HG02642 (cell line): ENCODE results near the gene TCF4.

ENCODE experiments used
- ATAC-seq: cut with Tn5 transposase; IDR thresholded peaks from one replicate; pipeline ENCODE4 v1.9.1; 2021; ENCODE audit warnings: mild to moderate bottlenecking; ENCODE audit not compliant: unreplicated experiment, poor library complexity

Gene TCF4

GRCh38 chr18:55449412-55450140 lies 138.4 kb downstream of the TCF4 start:
- no peak for ATAC-seq

DNA sequence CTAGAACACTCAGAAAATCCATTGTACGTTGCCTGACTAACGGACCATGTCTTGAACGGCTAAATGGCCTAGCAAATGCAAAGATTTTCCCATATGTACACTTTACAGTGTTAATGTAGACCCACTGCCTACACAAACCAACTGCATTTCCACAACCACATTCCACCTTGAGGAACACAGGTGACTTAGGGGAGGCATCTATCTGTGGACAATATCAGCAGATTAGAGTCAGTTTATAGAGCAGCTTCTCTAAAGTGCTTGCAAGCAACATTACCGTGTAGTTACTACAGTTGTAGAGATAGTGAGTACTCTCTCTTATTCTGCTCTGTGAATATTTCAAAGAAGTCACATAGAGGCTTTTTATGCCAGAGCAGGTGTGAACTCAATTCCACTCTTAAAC lies 139.6 kb downstream of the TCF4 start:
- ATAC-seq, result no peak

DNA sequence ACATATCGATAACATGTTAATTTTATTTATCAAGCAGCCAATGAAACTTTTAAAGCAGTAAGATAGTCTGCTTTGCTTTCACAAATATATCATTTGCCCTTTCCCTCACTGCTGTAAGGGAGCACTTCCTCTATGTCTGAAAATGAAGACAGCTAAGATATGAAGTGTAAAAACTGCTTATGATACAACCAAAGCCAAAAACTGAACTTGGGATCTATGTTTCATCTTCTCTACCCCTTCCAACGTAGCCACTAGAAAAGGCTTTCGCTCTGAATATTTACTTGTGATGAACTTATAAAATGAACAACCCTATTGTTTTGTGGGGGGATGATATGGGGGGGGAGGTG lies 140.3 kb downstream of the TCF4 start:
- no peak for ATAC-seq

- ATAC-seq, result no peak
These were observed 140.9 kb downstream of the TCF4 start for GRCh38 chr18:55446996-55447671.

DNA sequence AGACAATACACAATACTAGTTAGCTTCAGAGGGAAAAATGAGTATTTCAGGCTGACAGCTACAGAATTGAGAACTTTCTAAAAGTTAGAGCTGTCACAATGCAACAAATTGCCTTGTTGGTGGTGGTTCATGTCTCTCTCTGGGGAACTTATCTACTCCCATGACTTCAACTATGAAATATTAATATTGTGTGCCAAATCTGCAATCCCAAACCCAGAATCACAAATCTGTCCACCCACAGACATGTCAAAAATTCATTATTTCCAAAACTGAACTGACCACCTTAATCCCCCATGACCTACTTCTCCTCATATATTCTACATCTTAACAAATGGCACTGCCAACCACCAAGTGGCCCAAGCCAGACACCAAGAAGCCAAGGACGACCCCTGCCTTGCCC lies 143.5 kb downstream of the TCF4 start:
- ATAC-seq, result no peak

DNA sequence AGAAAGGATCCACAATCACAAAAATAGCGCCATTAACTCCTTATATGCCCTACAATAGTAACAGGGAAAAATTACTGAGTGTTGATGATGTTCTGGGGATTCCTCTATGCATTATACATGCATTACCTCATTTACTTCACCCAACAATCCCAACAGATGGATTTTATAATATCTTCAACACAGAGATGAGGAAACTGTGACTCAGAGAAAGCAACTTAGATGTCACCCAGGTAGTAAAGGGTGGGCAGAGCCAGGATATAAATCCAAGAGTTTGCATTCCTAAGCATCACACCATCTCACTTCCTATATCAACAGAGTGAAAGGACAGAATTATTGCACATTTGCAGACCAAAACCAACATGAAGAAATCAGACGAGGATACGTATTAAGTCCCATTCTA lies 144.2 kb downstream of the TCF4 start:
- ATAC-seq, result no peak

- no peak for ATAC-seq
These were observed 145.4 kb downstream of the TCF4 start for GRCh38 chr18:55442561-55442960.

DNA sequence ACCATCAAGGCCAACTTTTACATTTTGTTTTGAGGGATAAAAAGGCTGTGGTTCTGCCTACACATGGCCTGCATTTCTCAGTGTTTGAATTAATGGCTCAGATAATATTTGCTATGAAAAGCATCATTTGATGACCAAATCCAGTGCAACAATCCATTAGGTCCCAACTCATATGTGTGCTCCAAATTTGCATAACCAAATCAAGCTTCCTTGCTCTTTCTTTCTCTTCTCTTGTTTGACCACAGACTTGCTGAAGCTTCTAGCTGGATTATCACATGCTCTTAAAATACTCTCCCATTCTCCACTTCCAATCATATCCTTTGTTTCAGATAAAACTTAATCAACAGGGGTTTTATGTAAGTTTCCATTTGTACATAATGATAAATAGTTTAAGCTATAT lies 147.0 kb downstream of the TCF4 start:
- ATAC-seq, result no peak

GRCh38 chr18:55439056-55439455 lies 148.9 kb downstream of the TCF4 start:
- ATAC-seq, result no peak

DNA sequence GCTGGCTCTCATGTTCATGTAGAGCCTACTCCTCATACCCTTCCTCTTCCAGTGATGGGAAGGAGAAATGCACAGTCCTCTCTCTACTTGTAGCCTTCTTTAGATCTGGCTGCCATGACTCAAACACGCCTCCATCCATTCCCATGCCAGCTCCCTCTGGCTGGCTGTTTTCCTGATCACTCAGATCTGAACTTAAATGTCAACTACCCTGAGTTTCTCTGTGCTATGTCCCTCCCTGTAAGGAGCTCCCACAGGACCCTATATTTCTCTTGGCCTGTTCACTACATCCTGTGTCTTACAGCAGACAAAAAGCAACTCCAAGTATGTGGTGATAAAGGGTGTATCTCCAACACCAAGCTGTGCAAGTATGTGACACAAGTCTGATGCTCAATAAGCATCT lies 152.4 kb downstream of the TCF4 start:
- no peak for ATAC-seq

GRCh38 chr18:55433648-55434047 lies 154.3 kb downstream of the TCF4 start:
- no peak for ATAC-seq

DNA sequence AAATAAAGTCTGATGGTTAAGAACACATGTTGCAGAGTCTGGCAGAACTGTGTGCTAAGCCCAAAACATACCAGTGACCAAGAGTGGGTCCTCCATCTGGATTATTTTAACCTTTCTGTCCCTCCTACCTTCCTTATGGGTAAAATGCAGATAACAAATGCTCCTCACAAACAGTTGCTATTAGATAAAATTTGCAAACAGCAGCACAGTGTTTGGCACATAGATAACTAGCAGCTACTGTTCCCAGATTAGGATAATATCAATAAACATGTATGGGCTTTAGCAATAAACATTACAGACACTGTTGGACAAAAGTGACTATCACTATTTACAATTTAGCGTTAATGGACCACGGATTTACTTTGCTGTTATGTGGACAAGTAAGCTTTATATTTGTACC lies 154.9 kb downstream of the TCF4 start:
- no peak for ATAC-seq

DNA sequence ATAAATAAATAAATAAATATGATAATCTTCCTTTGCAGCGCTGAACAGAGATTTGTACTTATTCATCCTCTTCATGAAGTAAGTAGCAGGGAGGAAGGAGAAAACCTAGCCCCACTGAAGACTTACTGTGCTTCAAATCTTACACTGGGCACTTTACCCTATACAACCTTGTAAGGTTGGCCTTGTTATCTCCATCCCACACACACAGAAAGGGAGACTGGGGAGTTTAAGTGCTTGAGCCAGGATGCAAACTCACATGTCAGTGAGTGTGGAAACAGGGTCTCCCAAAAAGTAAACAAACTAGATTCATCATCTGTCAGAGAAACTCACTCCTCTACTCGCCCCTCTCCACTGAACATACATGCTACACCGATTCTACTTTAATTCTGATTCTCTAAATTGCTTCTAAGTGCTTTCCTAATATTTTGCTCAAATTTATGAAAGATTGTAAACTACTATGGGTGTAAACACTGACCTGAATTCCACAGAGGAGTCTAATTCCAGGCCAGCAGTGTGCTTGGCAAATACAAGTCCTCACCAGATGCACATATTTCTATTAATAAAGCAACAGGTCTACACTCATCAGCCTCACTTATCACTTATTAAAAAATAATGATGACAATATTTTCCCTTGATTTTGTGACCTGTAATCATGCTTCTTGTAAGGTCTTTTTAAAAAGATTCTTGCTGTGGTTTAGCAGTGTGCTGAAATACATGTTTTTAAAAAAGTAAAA lies 155.5 kb downstream of the TCF4 start:
- no peak for ATAC-seq

DNA sequence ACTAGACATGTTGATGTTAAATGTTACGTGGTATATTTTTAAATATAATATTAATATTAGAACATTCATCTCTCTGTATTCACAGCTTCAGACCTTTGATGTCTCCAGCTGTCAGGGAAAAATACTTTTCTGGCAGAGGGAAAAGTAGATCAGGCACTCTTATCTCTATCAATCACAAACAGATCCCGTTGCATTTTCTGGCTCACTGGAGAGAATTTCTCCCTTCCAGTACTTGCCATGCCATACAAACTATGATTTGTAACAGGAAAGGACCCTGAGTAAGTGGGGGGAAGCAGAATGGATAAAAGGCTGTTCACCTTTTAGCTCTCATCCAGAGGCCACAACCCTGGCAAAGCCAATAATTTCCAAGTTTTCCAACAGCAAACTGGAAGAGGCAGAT lies 158.0 kb downstream of the TCF4 start:
- ATAC-seq, result no peak

GRCh38 chr18:55427951-55428350 lies 160.0 kb downstream of the TCF4 start:
- no peak for ATAC-seq

GRCh38 chr18:55425698-55426097 lies 162.3 kb downstream of the TCF4 start:
- no peak for ATAC-seq

GRCh38 chr18:55422456-55423180 lies 165.4 kb downstream of the TCF4 start:
- no peak for ATAC-seq

GRCh38 chr18:55421615-55422419 lies 166.2 kb downstream of the TCF4 start:
- ATAC-seq, result no peak

GRCh38 chr18:55421308-55421614 lies 166.7 kb downstream of the TCF4 start:
- no peak for ATAC-seq

GRCh38 chr18:55420665-55421307 lies 167.2 kb downstream of the TCF4 start:
- ATAC-seq, result peak; percentile 67
